Mammary epithelial cell (primary cell): ENCODE measurements around the gene OR5M10.
"Not testable (repeated sequence)": the region's sequence is repeated elsewhere in the genome, so short reads cannot be mapped to it uniquely, and the experiment has no call there.

Experiments
- CTCF ChIP-seq, 2 donors: IDR thresholded peaks in 1 of 2; conservative IDR thresholded peaks in 1 of 2; 2 replicates each; pipeline ENCODE4 v1.5.1; 2011 to 2012; ENCODE audit warnings: inconsistent platforms in 2 of 2, low read length in 2 of 2, mild to moderate bottlenecking in 2 of 2, control low read depth in 1 of 2, low read depth in 1 of 2; ENCODE audit not compliant: insufficient read depth in 1 of 2; ENCODE audit errors: extremely low read depth in 1 of 2
- EZH2 ChIP-seq: IDR thresholded peaks from 2 replicates; pipeline ENCODE4 v1.6.1; 2012; ENCODE audit warnings: low read length, inconsistent platforms, borderline replicate concordance

- not testable (repeated sequence) for TF ChIP-seq CTCF (conservative IDR thresholded peaks at IDR 0.05 in 1 of 2, IDR thresholded peaks at IDR 0.05 in 1 of 2; ENCODE audit: extremely low read depth in 1 of 2, insufficient read depth in 1 of 2, low read depth in 1 of 2, low read length in 2 of 2); EZH2
Observed at GRCh38 chr11:56592088-56592717, 14.7 kb upstream of the OR5M10 start.
